PC-3 (cell line): ENCODE data around the gene ARID5B. TPM values are rescaled to one million over a fixed set of nuclear protein-coding genes. Genes with fewer than 3 reads are reported as not detected.

Source experiments
- ATAC-seq: fragments of 200-7000 bp; cut with Tn5 transposase; 2 replicates; pipeline ENCODE4 v1.9.1; 2020; ENCODE audit warnings: mild to moderate bottlenecking, moderate library complexity
- BruUV-seq: library from RNA; stranded (reverse); fragments of 400-500 nt; replicated peaks from 2 replicates; lab custom pipeline; 2021; lab: Mats Ljungman, UMichigan
- CTCF ChIA-PET: fragments of 300-600 bp; sonication (Branson Sonifier 250); formaldehyde crosslinking; loops from one replicate; lab custom pipeline; 2022; ENCODE audit warnings: antibody characterized with exemption; lab: Charles Lee
- POLR2A ChIA-PET: fragments of 300-600 bp; sonication (Branson Sonifier 250); formaldehyde crosslinking; loops from one replicate; lab custom pipeline; 2022; ENCODE audit warnings: antibody characterized with exemption; ENCODE audit not compliant: unreplicated experiment; lab: Charles Lee
- DNase-seq: peaks from one replicate; pipeline ENCODE4 v3.0.0-alpha.2; 2015
- H2AFZ ChIP-seq: fragments of 300-600 bp; sonication (generic); 2 replicates; pipeline ENCODE4 v1.6.0; 2016; ENCODE audit warnings: antibody characterized with exemption, low read length
- H3F3A ChIP-seq: fragments of 300-600 bp; sonication (generic); one replicate; pipeline ENCODE4 v1.6.0; 2017; ENCODE audit warnings: antibody characterized with exemption, low read length, control low read depth, mild to moderate bottlenecking; ENCODE audit not compliant: unreplicated experiment
- H3K27ac ChIP-seq: fragments of 300-600 bp; sonication (generic); 2 replicates; pipeline ENCODE4 v1.5.1; 2016; ENCODE audit warnings: mild to moderate bottlenecking, low read length
- H3K27me3 ChIP-seq: fragments of 300-600 bp; sonication (generic); 2 replicates; pipeline ENCODE4 v1.6.1; 2016; ENCODE audit warnings: low read length, mixed read lengths
- H3K36me3 ChIP-seq: fragments of 300-600 bp; sonication (generic); 2 replicates; pipeline ENCODE4 v1.6.1; 2016; ENCODE audit warnings: low read depth, mixed run types, low read length, mixed read lengths
- H3K4me1 ChIP-seq: fragments of 300-600 bp; sonication (generic); 2 replicates; pipeline ENCODE4 v1.5.1; 2016; ENCODE audit warnings: low read length; ENCODE audit not compliant: insufficient read depth
- H3K4me2 ChIP-seq: fragments of 300-600 bp; sonication (generic); 2 replicates; pipeline ENCODE4 v1.6.0; 2016; ENCODE audit warnings: low read length
- H3K4me3 ChIP-seq: fragments of 300-600 bp; sonication (generic); 2 replicates; pipeline ENCODE4 v1.5.1; 2016; ENCODE audit warnings: mild to moderate bottlenecking, low read length, mixed read lengths
- H3K79me2 ChIP-seq: fragments of 300-600 bp; sonication (generic); 2 replicates; pipeline ENCODE4 v1.6.1; 2017; ENCODE audit warnings: low read length, mixed read lengths
- H3K9ac ChIP-seq: fragments of 300-600 bp; sonication (generic); 2 replicates; pipeline ENCODE4 v1.6.0; 2016; ENCODE audit warnings: mild to moderate bottlenecking, low read length
- H3K9me2 ChIP-seq: fragments of 300-600 bp; sonication (generic); replicated peaks from 2 replicates; pipeline ENCODE4 v1.6.1; 2016; ENCODE audit warnings: mixed run types, low read length, mixed read lengths
- H3K9me3 ChIP-seq: fragments of 300-600 bp; sonication (generic); 2 replicates; pipeline ENCODE4 v1.6.1; 2016; ENCODE audit warnings: low read length, mixed read lengths
- H4K20me1 ChIP-seq: fragments of 300-600 bp; sonication (generic); 2 replicates; pipeline ENCODE4 v1.6.1; 2016; ENCODE audit warnings: low read length, mixed read lengths
- EZH2 ChIP-seq: fragments of 300-600 bp; sonication (generic); IDR thresholded peaks from one replicate; pipeline ENCODE4 v1.6.1; 2017; ENCODE audit warnings: antibody characterized with exemption, mild to moderate bottlenecking, low read length; ENCODE audit not compliant: unreplicated experiment
- EZH2phosphoT487 ChIP-seq: fragments of 300-600 bp; sonication (generic); IDR thresholded peaks from 2 replicates; pipeline ENCODE4 v1.6.1; 2018; ENCODE audit warnings: mild to moderate bottlenecking, antibody characterized with exemption, low read length, borderline replicate concordance
- intact Hi-C: fragments of 100-400 bp; cut with micrococcal nuclease; formaldehyde crosslinking; loops from 2 replicates; pipeline ENCODE4 v1.9.0; 2023
- total RNA-seq: library from RNA; depleted of rRNA; stranded (reverse); fragments of >200 nt; gene quantifications from 2 replicates; pipeline ENCODE4 v1.2.3, GENCODE V29; 2014
- TF ChIP-seq, protein P1 (sequence below): fragments of 300-600 bp; sonication (generic); conservative IDR thresholded peaks from 2 replicates; pipeline ENCODE4 v1.5.1; 2017; ENCODE audit warnings: antibody characterized with exemption, low read depth, mild to moderate bottlenecking, low read length

ARID5B gene
- total RNA-seq, 1 experiment from 2014 or later = 26.4 TPM

DNA sequence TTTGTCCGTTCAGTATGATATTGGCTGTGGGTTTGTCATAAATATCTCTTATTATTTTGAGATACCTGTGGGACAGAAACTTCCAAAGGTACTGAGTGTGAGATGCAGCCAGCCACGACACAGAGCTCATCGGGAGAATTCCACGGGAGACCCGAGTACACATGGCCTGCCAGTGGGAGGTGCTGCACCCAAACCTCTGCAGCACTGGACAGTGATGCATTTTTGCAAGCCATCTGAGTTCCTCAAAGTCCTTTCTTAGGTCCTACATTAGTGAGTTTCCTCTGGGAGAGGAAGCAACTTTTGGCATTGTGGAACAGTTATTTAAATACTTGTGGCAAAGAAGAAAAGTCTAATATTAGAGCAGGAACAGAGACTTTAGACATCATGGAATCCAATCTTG is 77.5 kb downstream of the ARID5B start:
- peak; percentile 42 for DNase-seq
- POLR2A ChIA-PET = no interaction called here
- BruUV-seq = no TSS peak
- Histone ChIP-seq H4K20me1 (no peaks in the 10 kb centered on the region), H3K27ac (no peak overlapping the region), H3K4me1 (peaks cover 32% of the 10 kb centered on the region), H3F3A (peaks cover 6% of the 10 kb centered on the region), H3K4me3 (no peak overlapping the region), H3K4me2 (no peak overlapping the region), H3K9ac (no peak overlapping the region), H3K36me3 (no peaks in the 10 kb centered on the region), H3K9me3 (no peaks in the 10 kb centered on the region), H3K79me2 (no peaks in the 10 kb centered on the region), H3K27me3 (no peaks in the 10 kb centered on the region), H2AFZ (no peak overlapping the region), H3K9me2 (no peaks in the 10 kb centered on the region)
- no peak for ATAC-seq
- CTCF ChIA-PET = no interaction called here
- intact Hi-C loops = no loop called here
- TF ChIP-seq EZH2 = no peak
- TF ChIP-seq, protein P1, sequence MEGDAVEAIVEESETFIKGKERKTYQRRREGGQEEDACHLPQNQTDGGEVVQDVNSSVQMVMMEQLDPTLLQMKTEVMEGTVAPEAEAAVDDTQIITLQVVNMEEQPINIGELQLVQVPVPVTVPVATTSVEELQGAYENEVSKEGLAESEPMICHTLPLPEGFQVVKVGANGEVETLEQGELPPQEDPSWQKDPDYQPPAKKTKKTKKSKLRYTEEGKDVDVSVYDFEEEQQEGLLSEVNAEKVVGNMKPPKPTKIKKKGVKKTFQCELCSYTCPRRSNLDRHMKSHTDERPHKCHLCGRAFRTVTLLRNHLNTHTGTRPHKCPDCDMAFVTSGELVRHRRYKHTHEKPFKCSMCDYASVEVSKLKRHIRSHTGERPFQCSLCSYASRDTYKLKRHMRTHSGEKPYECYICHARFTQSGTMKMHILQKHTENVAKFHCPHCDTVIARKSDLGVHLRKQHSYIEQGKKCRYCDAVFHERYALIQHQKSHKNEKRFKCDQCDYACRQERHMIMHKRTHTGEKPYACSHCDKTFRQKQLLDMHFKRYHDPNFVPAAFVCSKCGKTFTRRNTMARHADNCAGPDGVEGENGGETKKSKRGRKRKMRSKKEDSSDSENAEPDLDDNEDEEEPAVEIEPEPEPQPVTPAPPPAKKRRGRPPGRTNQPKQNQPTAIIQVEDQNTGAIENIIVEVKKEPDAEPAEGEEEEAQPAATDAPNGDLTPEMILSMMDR = peak; percentile 59
- TF ChIP-seq EZH2phosphoT487 = no peak

DNA sequence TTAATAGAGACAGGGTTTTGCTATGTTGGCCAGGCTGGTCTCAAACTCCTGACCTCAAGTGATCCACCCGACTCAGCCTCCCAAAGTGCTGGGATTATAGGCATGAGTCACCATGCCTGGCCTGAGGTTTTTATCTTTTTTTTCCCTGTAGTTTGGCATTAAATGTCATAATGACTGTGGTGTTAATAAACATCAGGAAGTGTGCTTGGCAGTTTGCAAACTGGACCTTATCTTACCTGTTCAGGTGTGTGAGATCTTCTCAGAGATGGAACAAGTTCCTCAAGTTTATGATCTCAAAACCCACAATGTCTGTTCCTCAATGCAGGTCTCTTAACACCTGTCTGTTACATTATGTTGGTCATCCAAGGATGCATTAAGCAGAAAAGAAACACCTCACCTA is 80.0 kb downstream of the ARID5B start:
- DNase-seq = peak; percentile 93
- BruUV-seq = no TSS peak
- no peaks in the 10 kb centered on the region for H3K9me2 ChIP-seq
- H3K9me3 ChIP-seq = no peaks in the 10 kb centered on the region
- H3K4me1 ChIP-seq = peaks cover 13% of the 10 kb centered on the region
- no peak overlapping the region for H3K27ac ChIP-seq
- ChIA-PET POLR2A (no interaction called here), CTCF (no interaction called here)
- no peaks in the 10 kb centered on the region for H3K36me3 ChIP-seq
- intact Hi-C loops = no loop called here
- H4K20me1 ChIP-seq = no peaks in the 10 kb centered on the region
- no peak overlapping the region for H3K4me2 ChIP-seq
- H3K9ac ChIP-seq = no peak overlapping the region
- H2AFZ ChIP-seq = no peak overlapping the region
- peaks cover 3% of the 10 kb centered on the region for H3F3A ChIP-seq
- no peak overlapping the region for H3K4me3 ChIP-seq
- H3K79me2 ChIP-seq = no peaks in the 10 kb centered on the region
- TF ChIP-seq EZH2 = no peak
- TF ChIP-seq, protein P1 = no peak
- no peak for TF ChIP-seq EZH2phosphoT487
- H3K27me3 ChIP-seq = no peaks in the 10 kb centered on the region
- ATAC-seq = peak; percentile 73

DNA sequence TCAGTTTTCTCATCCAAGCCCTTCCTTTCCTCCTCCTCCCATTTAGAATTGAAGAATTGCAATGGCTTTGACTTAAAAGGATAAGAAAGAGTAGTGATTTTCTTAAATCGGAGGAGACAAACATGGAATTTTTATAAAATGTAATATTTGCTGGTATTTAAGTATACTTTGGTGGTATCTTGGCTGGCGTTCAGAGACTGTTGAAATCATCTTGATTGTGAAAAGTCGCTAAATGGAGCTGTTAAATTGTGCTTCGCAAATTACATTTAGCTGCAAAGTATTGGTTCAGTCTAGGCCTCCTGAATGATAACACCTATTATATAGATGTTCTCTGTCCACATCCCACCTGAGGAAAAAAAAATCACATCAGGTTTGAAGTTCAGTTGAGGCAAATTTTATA is 81.8 kb downstream of the ARID5B start:
- ATAC-seq (no peak), DNase-seq (no peak)
- Histone ChIP-seq H3K79me2 (no peaks in the 10 kb centered on the region), H3K4me1 (peaks cover 13% of the 10 kb centered on the region), H3K9me2 (no peaks in the 10 kb centered on the region), H3K4me2 (no peak overlapping the region), H2AFZ (no peak overlapping the region), H3F3A (peaks cover 3% of the 10 kb centered on the region), H3K27me3 (no peaks in the 10 kb centered on the region), H3K27ac (no peak overlapping the region), H3K36me3 (no peaks in the 10 kb centered on the region), H3K9ac (no peak overlapping the region), H4K20me1 (no peaks in the 10 kb centered on the region), H3K9me3 (no peaks in the 10 kb centered on the region), H3K4me3 (no peak overlapping the region)
- no TSS peak for BruUV-seq
- TF ChIP-seq EZH2phosphoT487 (no peak), EZH2 (no peak)
- TF ChIP-seq, protein P1 = no peak
- POLR2A ChIA-PET = no interaction called here
- intact Hi-C loops = no loop called here
- CTCF ChIA-PET = no interaction called here
